H1 (cell line): ENCODE measurements around the gene SPATA31E1. TPM values are rescaled to one million over a fixed set of nuclear protein-coding genes. Genes with fewer than 3 reads are reported as not detected.

Source experiments
- ASH2L ChIP-seq: fragments of 200-600, 300-600 bp; sonication (generic); IDR thresholded peaks from one replicate; pipeline ENCODE4 v1.7.1; 2017; ENCODE audit warnings: low read length
- CBX8 ChIP-seq: fragments of 300-800, 300-1000 bp; sonication (generic); IDR thresholded peaks from 2 replicates; pipeline ENCODE4 v1.7.1; 2016; ENCODE audit warnings: low read depth, low read length, borderline replicate concordance
- FOSL1 ChIP-seq: IDR thresholded peaks from 2 replicates; pipeline ENCODE4 v1.6.1; 2011; ENCODE audit warnings: mild to moderate bottlenecking, low read depth, low read length, moderate library complexity; ENCODE audit not compliant: insufficient read depth
- GABPA ChIP-seq: IDR thresholded peaks from 2 replicates; pipeline ENCODE4 v1.6.1; 2011; ENCODE audit warnings: mild to moderate bottlenecking, low read length, moderate library complexity, borderline replicate concordance; ENCODE audit not compliant: insufficient read depth
- KDM4A ChIP-seq: IDR thresholded peaks from one replicate; pipeline ENCODE4 v1.7.1; 2012; ENCODE audit warnings: low read depth, mild to moderate bottlenecking, moderate library complexity, low read length, inconsistent platforms; ENCODE audit not compliant: severe bottlenecking
- PHF8 ChIP-seq: fragments of 200-600 bp; sonication (generic); conservative IDR thresholded peaks from 2 replicates; pipeline ENCODE4 v1.7.1; 2012; ENCODE audit warnings: low read depth, mild to moderate bottlenecking, inconsistent platforms, low read length, moderate library complexity
- TAF7 ChIP-seq: optimal IDR thresholded peaks from 2 replicates; pipeline ENCODE3; 2011; ENCODE audit warnings: low read depth, mild to moderate bottlenecking, inconsistent platforms, low read length, moderate library complexity, borderline replicate concordance
- polyA plus RNA-seq, 7 experiments: library from polyadenylated mRNA; depleted of rRNA in 3 of 7; stranded (reverse) in 5 of 7; unstranded in 2 of 7; fragments of >200 nt in 5 of 7; fragments of 200-250 nt in 2 of 7; gene quantifications; 1 replicate in 5 of 7; 2 replicates in 1 of 7; 4 replicates in 1 of 7; pipeline versions ENCODE4 v1.2.1 to v1.2.3, GENCODE V29; 2011 to 2013; ENCODE audit warnings: missing spikeins in 2 of 7, mixed read lengths in 2 of 7
- total RNA-seq: library from RNA; stranded (reverse); fragmentation: NEBNext Ultra II Directional; extraction: Animal tissue kit (Norgen Biotek cat#: 25700); gene quantifications from 2 replicates; pipeline ENCODE4 v1.2.1, GENCODE V29; 2021
- TF ChIP-seq, protein P1 (sequence below): fragments of 300-600 bp; sonication (generic); IDR thresholded peaks from 2 replicates; pipeline ENCODE4 v1.7.1; 2012; ENCODE audit warnings: low read length, moderate library complexity, mild to moderate bottlenecking, inconsistent platforms; ENCODE audit not compliant: insufficient replicate concordance
- TF ChIP-seq, protein P2 (sequence below): IDR thresholded peaks from 2 replicates; pipeline ENCODE4 v1.6.1; 2011; ENCODE audit warnings: low read depth, mild to moderate bottlenecking, low read length; ENCODE audit not compliant: insufficient read depth

The SPATA31E1 gene
- total and polyA plus RNA-seq, 2 of the 8 experiments (the other 6 are each of a cell fraction or from before 2014, with no cell fraction given) = 0.05 to 0.09 TPM

DNA sequence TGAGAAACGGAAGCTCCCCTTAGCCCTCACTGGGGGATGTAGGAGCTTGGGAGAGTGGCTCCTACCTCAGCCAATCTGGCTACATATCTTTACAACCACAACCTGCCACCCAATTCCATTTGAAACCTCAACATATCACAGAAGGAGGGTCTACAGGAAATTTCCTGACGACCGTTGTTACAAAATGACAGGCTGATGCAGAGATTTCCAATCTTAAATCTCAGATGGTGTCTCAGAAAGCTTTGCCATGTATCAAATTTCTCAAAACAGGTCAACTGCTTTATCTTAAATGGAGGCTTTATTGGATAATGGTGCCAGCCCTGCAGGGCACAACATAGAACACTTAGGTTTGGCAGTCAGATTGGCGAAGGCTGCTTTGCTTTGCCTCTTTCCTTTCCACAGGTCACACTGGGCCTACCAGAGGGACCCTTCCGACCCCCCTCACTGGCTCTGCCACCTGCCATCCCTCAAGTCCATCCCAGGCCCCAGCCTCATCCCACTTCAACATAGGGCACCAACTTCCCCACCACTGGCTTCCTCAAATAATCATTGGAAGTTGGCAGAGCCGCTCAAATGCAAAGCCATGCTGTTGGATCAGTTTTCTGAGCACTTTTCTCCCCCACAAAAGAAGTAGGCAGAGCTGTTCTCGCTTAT lies 11.1 kb upstream of the SPATA31E1 start (continued):
- TF ChIP-seq, protein P1, sequence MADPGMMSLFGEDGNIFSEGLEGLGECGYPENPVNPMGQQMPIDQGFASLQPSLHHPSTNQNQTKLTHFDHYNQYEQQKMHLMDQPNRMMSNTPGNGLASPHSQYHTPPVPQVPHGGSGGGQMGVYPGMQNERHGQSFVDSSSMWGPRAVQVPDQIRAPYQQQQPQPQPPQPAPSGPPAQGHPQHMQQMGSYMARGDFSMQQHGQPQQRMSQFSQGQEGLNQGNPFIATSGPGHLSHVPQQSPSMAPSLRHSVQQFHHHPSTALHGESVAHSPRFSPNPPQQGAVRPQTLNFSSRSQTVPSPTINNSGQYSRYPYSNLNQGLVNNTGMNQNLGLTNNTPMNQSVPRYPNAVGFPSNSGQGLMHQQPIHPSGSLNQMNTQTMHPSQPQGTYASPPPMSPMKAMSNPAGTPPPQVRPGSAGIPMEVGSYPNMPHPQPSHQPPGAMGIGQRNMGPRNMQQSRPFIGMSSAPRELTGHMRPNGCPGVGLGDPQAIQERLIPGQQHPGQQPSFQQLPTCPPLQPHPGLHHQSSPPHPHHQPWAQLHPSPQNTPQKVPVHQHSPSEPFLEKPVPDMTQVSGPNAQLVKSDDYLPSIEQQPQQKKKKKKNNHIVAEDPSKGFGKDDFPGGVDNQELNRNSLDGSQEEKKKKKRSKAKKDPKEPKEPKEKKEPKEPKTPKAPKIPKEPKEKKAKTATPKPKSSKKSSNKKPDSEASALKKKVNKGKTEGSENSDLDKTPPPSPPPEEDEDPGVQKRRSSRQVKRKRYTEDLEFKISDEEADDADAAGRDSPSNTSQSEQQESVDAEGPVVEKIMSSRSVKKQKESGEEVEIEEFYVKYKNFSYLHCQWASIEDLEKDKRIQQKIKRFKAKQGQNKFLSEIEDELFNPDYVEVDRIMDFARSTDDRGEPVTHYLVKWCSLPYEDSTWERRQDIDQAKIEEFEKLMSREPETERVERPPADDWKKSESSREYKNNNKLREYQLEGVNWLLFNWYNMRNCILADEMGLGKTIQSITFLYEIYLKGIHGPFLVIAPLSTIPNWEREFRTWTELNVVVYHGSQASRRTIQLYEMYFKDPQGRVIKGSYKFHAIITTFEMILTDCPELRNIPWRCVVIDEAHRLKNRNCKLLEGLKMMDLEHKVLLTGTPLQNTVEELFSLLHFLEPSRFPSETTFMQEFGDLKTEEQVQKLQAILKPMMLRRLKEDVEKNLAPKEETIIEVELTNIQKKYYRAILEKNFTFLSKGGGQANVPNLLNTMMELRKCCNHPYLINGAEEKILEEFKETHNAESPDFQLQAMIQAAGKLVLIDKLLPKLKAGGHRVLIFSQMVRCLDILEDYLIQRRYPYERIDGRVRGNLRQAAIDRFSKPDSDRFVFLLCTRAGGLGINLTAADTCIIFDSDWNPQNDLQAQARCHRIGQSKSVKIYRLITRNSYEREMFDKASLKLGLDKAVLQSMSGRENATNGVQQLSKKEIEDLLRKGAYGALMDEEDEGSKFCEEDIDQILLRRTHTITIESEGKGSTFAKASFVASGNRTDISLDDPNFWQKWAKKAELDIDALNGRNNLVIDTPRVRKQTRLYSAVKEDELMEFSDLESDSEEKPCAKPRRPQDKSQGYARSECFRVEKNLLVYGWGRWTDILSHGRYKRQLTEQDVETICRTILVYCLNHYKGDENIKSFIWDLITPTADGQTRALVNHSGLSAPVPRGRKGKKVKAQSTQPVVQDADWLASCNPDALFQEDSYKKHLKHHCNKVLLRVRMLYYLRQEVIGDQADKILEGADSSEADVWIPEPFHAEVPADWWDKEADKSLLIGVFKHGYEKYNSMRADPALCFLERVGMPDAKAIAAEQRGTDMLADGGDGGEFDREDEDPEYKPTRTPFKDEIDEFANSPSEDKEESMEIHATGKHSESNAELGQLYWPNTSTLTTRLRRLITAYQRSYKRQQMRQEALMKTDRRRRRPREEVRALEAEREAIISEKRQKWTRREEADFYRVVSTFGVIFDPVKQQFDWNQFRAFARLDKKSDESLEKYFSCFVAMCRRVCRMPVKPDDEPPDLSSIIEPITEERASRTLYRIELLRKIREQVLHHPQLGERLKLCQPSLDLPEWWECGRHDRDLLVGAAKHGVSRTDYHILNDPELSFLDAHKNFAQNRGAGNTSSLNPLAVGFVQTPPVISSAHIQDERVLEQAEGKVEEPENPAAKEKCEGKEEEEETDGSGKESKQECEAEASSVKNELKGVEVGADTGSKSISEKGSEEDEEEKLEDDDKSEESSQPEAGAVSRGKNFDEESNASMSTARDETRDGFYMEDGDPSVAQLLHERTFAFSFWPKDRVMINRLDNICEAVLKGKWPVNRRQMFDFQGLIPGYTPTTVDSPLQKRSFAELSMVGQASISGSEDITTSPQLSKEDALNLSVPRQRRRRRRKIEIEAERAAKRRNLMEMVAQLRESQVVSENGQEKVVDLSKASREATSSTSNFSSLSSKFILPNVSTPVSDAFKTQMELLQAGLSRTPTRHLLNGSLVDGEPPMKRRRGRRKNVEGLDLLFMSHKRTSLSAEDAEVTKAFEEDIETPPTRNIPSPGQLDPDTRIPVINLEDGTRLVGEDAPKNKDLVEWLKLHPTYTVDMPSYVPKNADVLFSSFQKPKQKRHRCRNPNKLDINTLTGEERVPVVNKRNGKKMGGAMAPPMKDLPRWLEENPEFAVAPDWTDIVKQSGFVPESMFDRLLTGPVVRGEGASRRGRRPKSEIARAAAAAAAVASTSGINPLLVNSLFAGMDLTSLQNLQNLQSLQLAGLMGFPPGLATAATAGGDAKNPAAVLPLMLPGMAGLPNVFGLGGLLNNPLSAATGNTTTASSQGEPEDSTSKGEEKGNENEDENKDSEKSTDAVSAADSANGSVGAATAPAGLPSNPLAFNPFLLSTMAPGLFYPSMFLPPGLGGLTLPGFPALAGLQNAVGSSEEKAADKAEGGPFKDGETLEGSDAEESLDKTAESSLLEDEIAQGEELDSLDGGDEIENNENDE = no peak
- TF ChIP-seq, protein P2, sequence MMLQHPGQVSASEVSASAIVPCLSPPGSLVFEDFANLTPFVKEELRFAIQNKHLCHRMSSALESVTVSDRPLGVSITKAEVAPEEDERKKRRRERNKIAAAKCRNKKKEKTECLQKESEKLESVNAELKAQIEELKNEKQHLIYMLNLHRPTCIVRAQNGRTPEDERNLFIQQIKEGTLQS = no peak
- no peak for TF ChIP-seq TAF7
- TF ChIP-seq PHF8 = no peak
- no peak for TF ChIP-seq KDM4A
- no peak for TF ChIP-seq FOSL1
- no peak for TF ChIP-seq GABPA
- no peak for TF ChIP-seq ASH2L
- TF ChIP-seq CBX8 = no peak
